Heart left ventricle (tissue), 13 donors: Measurements from ENCODE around the gene SCYL1.

Experiments
- POLR2A ChIP-seq, 2 donors: fragments of 450-650 bp; IDR thresholded peaks; one replicate each; pipeline ENCODE4 v1.6.1; 2017; ENCODE audit warnings: antibody characterized with exemption in 2 of 2, mild to moderate bottlenecking in 2 of 2, moderate library complexity in 2 of 2
- TF ChIP-seq, protein P1 (sequence below), 12 donors: fragments of 200-600 bp; sonication (generic) in 4 of 12; IDR thresholded peaks; one replicate each; pipeline versions ENCODE4 v1.5.0 to v1.8.0; 2018 to 2022; ENCODE audit warnings: antibody characterized with exemption in 12 of 12, mild to moderate bottlenecking in 5 of 12
- donor health status: ischemic (EF 13 %, LVEDD 7.1; RV severe dilation, severe dysfunction).
- donor health status: DM: no; HTN: yes; CAD: no.
- donor health status: DM: no; HTN: no; CAD: no.
- donor health status: ischemic (EF 25% LVEDD 6.9; RV normal size, moderate dysfunction).
- donor health status: ischemic (EF 25% LVEDD 5.7; RV mildly dilated, moderate dysfunction).
- donor health status: ischemic (EF 35%, LVEDD 5.7; RV mildly dilated, moderate dysfunction).
- donor health status: nonischemic (EF 11% LVEDD 7.7; RV severe dilation, severe dysfunction).
- donor health status: DM: yes; HTN: yes; CAD: no.
- donor health status: PGD.
- donor health status: ischemic (EF 29% LVEDD 5.4; RV normal size, mild dysfunction).
- donor health status: nonischemic (EF 23%, LVEDD 6.1; RV moderate dilation, normal function).

DNA sequence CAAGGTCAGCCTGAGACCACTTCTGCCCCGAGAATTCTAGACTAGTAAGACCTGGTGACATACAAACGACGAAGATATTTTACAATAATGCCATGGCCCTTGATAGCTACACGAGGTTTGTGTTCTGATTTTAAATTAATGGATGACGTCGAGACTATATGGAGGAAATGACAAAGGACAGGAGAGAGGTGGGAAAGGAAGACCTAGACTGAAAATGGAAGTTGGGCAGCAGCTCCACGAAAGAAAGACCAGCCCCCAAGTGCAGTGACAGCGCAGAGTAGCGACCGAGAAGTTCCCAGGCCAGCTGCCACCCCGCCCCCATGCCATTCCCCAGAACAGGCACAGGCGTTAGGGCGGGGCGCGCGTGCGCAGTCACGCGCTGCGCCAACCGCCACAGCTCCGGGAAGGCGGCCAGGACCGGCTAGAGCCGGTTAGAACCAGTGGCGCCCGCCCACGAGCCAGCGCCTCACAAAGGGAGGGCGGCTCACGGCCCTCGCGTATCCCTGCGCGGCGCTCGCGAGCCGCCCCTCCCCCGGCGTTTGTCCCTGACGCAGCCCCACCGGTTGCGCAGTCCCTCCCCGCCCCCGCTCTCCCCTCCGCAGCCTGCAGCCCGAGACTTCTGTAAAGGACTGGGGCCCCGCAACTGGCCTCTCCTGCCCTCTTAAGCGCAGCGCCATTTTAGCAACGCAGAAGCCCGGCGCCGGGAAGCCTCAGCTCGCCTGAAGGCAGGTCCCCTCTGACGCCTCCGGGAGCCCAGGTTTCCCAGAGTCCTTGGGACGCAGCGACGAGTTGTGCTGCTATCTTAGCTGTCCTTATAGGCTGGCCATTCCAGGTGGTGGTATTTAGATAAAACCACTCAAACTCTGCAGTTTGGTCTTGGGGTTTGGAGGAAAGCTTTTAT lies 27.5 kb upstream of the SCYL1 start:
- TF ChIP-seq, protein P1, sequence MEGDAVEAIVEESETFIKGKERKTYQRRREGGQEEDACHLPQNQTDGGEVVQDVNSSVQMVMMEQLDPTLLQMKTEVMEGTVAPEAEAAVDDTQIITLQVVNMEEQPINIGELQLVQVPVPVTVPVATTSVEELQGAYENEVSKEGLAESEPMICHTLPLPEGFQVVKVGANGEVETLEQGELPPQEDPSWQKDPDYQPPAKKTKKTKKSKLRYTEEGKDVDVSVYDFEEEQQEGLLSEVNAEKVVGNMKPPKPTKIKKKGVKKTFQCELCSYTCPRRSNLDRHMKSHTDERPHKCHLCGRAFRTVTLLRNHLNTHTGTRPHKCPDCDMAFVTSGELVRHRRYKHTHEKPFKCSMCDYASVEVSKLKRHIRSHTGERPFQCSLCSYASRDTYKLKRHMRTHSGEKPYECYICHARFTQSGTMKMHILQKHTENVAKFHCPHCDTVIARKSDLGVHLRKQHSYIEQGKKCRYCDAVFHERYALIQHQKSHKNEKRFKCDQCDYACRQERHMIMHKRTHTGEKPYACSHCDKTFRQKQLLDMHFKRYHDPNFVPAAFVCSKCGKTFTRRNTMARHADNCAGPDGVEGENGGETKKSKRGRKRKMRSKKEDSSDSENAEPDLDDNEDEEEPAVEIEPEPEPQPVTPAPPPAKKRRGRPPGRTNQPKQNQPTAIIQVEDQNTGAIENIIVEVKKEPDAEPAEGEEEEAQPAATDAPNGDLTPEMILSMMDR (IDR thresholded peaks at IDR 0.05) = peak in 1 of 12 donors; percentile 8
- peak; percentile 48 to 90 for TF ChIP-seq POLR2A (IDR thresholded peaks at IDR 0.05)
